T1000 (cell line): ENCODE measurements around the gene PAGE2.
A peak's percentile ranks its signal among the peaks of the same experiment; 100 is the strongest.
"Not testable (repeated sequence)": the region's sequence is repeated elsewhere in the genome, so short reads cannot be mapped to it uniquely, and the experiment has no call there.

Source experiments
- DNase-seq: peaks from one replicate; lab custom pipeline; 2025; ENCODE audit warnings: mixed read lengths; lab: John Stamatoyannopoulos, UW

PAGE2 gene

GRCh38 chrX:55088795-55089489, at the start of gene PAGE2:
Gene PAGE2, plus strand, starts transcription at chrX:55089018. Its CDS starts 1,003 bp downstream, at chrX:55090021.
- DNase-seq, result no peak

- DNase-seq, result no peak
Measured at GRCh38 chrX:55039471-55039870, 49.3 kb upstream of the PAGE2 start.

- DNase-seq, result no peak
Measured at GRCh38 chrX:55041514-55041913, 47.3 kb upstream of the PAGE2 start.

GRCh38 chrX:55050599-55050998, 38.2 kb upstream of the PAGE2 start:
- DNase-seq, result not testable (repeated sequence)

GRCh38 chrX:55056820-55057674, 31.8 kb upstream of the PAGE2 start:
- DNase-seq, result no peak

- peak; percentile 2 for DNase-seq
Measured at GRCh38 chrX:55057675-55058249, 31.1 kb upstream of the PAGE2 start.

- DNase-seq, result not testable (repeated sequence)
Measured at GRCh38 chrX:55067180-55067579, 21.6 kb upstream of the PAGE2 start.

- DNase-seq, result no peak
Measured at GRCh38 chrX:55072286-55072685, 16.5 kb upstream of the PAGE2 start.

- DNase-seq, result no peak
Measured at GRCh38 chrX:55074851-55075467, 13.9 kb upstream of the PAGE2 start, which contains the start of gene PAGE2B. Gene PAGE2B, plus strand, starts transcription at chrX:55075030. Its CDS starts 1,012 bp downstream, at chrX:55076042.

- no peak for DNase-seq
Measured at GRCh38 chrX:55098691-55099090, 9.9 kb downstream of the PAGE2 start.

GRCh38 chrX:55099162-55099561, 10.3 kb downstream of the PAGE2 start:
- no peak for DNase-seq

- no peak for DNase-seq
Measured at GRCh38 chrX:55102754-55103153, 13.9 kb downstream of the PAGE2 start.

- no peak for DNase-seq
Measured at GRCh38 chrX:55107262-55107661, 18.4 kb downstream of the PAGE2 start.

- no peak for DNase-seq
Measured at GRCh38 chrX:55107911-55108310, 19.1 kb downstream of the PAGE2 start.

- DNase-seq, result no peak
Measured at GRCh38 chrX:55109306-55109705, 20.5 kb downstream of the PAGE2 start.

GRCh38 chrX:55111578-55112254, 22.9 kb downstream of the PAGE2 start:
- no peak for DNase-seq

- DNase-seq, result not testable (repeated sequence)
Measured at GRCh38 chrX:55116589-55116988, 27.8 kb downstream of the PAGE2 start.

- DNase-seq, result no peak
Measured at GRCh38 chrX:55118574-55118973, 29.8 kb downstream of the PAGE2 start.

GRCh38 chrX:55119271-55119670, 30.5 kb downstream of the PAGE2 start:
- no peak for DNase-seq

- DNase-seq, result no peak
Measured at GRCh38 chrX:55119712-55120111, 30.9 kb downstream of the PAGE2 start.

- no peak for DNase-seq
Measured at GRCh38 chrX:55120761-55121358, 32.0 kb downstream of the PAGE2 start.
